GM12874 (cell line): Measurements from ENCODE around the gene TANGO2.

ENCODE experiments used
- TF ChIP-seq, protein P1 (sequence below): IDR thresholded peaks from 2 replicates; pipeline ENCODE4 v1.5.1; 2011; ENCODE audit warnings: low read depth, mild to moderate bottlenecking, control low read depth, low read length, moderate library complexity; ENCODE audit not compliant: insufficient read depth

The TANGO2 gene

DNA sequence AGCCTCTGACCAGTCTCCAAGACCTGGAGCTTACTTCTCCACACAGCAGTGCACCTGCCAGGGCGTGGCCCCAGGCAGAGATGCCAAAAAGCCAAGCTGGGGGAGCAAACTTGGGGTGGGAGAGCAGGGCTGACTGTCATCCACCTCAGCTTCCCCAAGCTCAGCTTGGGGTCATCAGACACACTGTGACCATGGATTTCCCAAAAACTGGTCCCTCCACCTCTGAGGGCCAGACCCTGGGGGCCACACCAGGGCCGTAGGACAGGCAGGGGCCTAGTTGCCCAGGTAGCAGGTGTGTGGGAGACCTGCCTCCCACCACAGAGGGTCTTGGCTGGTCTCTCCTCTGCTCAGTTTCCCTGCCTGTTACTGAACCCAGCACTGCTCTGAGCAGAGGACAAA, 34.9 kb upstream of the TANGO2 start:
- TF ChIP-seq, protein P1, sequence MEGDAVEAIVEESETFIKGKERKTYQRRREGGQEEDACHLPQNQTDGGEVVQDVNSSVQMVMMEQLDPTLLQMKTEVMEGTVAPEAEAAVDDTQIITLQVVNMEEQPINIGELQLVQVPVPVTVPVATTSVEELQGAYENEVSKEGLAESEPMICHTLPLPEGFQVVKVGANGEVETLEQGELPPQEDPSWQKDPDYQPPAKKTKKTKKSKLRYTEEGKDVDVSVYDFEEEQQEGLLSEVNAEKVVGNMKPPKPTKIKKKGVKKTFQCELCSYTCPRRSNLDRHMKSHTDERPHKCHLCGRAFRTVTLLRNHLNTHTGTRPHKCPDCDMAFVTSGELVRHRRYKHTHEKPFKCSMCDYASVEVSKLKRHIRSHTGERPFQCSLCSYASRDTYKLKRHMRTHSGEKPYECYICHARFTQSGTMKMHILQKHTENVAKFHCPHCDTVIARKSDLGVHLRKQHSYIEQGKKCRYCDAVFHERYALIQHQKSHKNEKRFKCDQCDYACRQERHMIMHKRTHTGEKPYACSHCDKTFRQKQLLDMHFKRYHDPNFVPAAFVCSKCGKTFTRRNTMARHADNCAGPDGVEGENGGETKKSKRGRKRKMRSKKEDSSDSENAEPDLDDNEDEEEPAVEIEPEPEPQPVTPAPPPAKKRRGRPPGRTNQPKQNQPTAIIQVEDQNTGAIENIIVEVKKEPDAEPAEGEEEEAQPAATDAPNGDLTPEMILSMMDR = no peak

DNA sequence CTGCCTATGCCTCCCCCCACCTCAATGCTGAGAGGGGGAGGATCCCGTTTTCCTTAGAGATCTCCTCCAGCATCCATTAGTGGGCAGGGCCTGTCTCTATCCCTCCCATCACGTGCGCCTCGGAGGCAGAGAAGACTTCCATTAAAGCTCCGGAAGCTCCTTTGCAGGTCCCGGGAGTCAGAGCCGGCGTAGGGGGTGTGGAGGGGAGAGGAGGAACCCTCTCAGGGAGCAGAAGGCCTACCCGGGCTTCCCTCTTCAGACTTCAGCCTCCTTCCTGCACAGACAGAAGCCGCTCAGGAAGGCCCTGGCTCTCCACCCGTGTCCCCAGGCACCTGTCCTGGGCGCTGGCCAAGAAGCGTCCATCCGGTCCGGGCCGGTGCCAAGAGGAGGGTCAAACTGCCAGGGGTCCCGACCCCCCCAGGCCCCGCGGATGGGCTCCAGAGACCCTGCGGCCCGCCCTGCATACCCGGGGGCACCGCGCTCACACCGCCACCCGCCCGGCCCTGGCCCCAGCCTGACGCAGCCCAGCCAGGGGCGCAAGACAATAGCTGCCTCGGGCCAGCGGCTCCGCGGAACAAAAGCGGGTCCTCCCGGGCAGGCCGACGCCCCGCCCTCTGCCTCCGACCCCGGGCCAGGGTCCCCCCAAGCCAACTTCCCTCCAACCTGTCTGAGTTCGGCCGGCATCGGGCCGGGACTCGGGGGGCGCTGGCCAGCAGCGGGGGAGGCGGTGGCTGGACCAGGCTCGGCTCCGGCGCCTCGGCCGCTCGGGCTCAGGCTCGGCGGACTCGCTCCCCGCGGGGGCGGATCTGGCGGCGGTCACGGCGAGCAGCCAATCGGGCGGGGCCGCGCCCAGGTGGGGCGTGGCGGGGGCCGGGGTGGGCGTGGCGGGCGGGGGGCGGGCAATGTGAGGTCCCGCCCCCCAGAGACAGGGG, 34.2 kb upstream of the TANGO2 start:
- TF ChIP-seq, protein P1 = no peak

DNA sequence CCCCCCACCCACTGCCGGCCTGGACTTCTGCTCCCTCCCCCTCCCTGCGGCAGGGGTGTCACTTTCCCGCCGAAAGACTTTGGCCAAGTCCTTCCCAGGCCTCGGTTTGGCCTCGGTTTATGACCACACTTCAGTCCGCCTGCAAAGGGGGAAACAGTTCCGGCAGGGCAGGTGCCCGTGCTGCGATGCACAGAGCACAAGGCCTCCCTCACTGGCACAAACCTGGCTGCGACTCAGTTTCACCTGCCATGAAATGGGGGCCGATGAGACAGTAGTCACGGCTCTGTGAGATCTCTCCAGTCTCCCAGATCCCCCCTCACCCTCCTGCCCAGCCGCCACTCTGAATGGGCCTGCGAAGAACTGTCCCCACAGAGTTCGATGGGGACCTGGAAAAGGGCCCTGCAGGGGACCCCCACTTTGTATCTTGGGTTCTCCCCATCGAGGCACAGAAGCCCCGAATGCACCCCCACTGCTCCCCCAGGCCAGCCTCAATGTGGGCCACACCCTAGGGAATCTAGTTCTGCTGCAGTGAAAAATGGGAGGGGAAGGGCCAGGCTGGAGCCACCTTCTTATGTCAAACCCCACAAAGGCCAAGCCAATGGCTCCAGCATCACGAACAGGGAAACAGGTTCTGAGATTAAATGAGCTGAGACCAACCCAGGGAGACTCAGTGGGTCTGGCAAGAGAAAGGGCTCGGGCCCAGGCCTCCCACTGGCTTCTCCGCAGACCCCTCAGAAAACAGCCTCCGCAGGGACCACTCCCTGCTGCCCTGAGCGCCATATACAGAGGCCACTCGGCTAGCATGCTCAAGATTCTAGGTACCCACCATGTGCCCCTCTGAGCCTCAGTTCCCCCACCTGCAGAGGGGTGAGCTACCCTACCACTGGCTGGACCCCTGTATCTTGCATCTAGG, 33.3 kb upstream of the TANGO2 start:
- TF ChIP-seq, protein P1 = no peak

DNA sequence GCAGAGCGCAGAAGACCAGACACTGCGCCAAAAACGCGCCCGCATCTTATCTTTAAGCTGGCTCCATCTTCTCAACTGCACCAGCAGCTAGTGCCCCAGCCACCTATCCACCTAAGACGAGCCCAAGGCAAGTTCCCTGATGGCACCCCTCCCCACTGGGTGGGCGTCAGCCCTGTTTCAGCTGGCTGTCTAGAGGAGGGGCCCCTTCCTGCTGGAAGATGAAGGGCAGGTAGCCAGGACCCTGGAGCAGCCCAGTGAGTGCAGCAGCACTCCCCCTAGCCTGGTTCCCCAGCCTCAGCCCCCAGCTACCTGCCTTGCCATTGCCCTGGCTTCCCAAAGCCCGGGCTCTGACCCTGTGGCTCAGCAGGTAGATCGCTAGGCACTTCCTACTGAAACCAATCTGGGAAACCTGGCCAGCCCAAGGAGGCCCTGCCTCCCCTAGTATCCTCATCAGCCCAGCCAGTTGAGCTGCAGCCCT, 32.5 kb upstream of the TANGO2 start:
- TF ChIP-seq, protein P1 = no peak

DNA sequence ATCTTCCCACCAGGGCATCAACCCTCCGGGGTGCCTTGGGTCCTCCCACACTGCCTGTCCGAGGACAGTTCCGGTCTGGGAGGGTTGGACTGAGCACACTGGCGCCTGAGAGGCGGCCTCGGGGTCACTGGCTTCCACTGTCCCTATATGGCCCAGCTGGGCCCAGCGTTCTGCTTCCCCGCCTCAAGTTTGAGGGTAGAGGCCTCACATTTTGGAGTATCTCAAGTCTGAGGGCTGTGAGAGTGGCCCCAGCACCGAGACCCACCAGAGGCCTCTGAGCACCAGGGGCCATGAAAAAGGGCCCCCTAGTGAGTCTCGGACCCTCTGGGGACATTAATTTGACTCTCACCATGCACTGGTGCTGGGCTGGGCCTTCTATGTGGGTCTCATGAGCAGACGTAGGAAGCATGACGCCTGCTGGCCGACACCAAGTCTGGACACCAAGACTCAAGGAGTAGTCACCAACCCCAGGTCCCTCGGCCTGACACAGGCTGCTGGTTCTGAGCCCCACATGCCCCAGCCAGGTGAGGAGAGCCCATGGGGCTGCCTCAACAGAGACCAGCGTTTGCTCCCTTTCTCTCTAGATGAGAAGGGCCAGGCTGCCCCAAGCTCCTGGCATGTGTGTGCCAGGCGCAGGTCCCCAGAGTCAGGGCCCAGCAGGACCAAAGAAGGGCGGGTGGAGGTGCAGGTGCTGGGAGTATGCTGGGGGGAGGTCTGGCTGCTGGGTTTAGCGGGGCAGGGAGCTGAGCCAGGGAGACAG, 31.8 kb upstream of the TANGO2 start:
- TF ChIP-seq, protein P1 = no peak

DNA sequence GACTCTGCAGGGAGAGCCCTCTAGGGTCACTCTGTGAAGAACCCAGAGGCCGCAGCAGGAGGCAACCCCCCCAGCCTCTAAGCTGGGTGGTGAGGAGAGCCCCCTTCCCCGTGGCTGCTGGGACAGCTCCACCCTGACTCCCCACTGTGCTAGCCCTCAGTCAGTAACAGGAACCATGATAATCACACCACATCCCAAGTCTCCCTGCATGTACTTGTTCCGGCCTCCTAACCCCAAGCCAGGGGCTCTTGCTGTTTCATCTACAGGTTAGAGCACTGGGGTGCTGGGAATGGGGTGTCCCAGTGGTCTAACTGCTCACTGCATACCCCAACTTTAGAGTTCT, 31.2 kb upstream of the TANGO2 start:
- TF ChIP-seq, protein P1 = no peak
